ENCODE data around the gene CACNA1B.
"Not testable (repeated sequence)": the region's sequence is repeated elsewhere in the genome, so short reads cannot be mapped to it uniquely, and the experiment has no call there.

CACNA1B gene

DNA sequence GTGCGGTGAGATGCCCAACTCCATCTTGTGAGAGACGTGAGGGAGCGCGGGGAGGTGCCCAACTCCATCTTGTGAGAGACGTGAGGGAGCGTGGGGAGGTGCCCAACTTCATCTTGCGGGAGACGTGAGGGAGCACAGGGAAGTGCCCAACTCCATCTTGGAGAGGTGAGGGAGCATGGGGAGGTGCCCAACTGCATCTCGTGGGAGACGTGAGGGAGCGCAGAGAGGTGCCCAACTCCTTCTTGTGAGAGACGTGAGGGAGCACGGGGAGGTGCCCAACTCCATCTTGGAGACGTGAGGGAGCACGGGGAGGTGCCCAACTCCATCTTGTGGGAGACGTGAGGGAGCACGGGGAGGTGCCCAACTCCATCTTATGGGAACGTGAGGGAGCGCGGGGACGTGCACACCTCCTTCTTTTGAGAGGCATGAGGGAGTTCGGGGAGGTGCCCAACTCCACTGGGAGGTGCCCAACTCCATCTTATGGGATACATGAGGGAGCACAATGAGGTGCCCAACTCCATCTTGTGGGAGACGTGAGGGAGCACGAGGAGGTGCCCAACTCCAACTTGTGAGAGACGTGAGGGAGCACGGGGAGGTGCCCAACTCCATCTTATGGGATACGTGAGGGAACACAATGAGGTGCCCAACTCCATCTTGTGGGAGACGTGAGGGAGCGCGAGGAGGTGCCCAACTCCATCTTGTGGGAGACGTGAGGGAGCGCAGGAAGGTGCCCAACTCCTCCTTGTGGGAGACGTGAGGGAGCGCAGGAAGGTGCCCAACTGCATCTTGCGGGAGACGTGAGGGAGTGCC, 235.4 kb downstream of the CACNA1B start:
- TF ChIP-seq, protein P1, sequence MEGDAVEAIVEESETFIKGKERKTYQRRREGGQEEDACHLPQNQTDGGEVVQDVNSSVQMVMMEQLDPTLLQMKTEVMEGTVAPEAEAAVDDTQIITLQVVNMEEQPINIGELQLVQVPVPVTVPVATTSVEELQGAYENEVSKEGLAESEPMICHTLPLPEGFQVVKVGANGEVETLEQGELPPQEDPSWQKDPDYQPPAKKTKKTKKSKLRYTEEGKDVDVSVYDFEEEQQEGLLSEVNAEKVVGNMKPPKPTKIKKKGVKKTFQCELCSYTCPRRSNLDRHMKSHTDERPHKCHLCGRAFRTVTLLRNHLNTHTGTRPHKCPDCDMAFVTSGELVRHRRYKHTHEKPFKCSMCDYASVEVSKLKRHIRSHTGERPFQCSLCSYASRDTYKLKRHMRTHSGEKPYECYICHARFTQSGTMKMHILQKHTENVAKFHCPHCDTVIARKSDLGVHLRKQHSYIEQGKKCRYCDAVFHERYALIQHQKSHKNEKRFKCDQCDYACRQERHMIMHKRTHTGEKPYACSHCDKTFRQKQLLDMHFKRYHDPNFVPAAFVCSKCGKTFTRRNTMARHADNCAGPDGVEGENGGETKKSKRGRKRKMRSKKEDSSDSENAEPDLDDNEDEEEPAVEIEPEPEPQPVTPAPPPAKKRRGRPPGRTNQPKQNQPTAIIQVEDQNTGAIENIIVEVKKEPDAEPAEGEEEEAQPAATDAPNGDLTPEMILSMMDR (IDR thresholded peaks at IDR 0.05; ENCODE audit: low read depth, low read length, missing control alignments), result no peak
- DNase-seq (ENCODE audit: low read depth), result no peak
- no peak overlapping the region for H3K4me3 ChIP-seq (ENCODE audit: low read depth, low read length)

- not testable (repeated sequence) for DNase-seq (ENCODE audit: low read depth); H3K4me3 ChIP-seq (ENCODE audit: low read depth, low read length)
Observed at GRCh38 chr9:138113701-138114325, 236.2 kb downstream of the CACNA1B start.

- TF ChIP-seq, protein P1 (IDR thresholded peaks at IDR 0.05; ENCODE audit: low read depth, low read length, missing control alignments), result no peak
- no peak for DNase-seq (ENCODE audit: low read depth)
- H3K4me3 ChIP-seq (ENCODE audit: low read depth, low read length), result no peak overlapping the region
Observed at GRCh38 chr9:138114501-138115245, 237.1 kb downstream of the CACNA1B start.

DNA sequence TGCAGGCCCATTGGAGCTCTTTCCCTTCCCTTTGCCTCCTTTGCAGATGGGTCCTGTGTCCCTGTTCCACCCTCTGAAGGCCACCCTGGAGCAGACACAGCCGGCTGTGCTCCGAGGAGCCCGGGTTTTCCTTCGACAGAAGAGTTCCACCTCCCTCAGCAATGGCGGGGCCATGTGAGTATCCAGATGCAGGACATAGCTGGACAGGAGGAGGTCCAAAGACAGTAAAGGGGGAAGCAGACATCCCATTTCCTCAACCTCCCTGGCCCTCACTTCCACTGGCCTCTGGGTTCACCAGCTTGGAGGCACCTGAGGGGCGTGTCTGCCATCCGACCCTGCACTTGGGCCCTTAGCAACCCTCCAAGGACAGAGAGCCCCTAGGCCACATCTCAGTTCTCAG, 237.9 kb downstream of the CACNA1B start:
- DNase-seq (ENCODE audit: low read depth), result no peak
- no peak overlapping the region for H3K4me3 ChIP-seq (ENCODE audit: low read depth, low read length)
- TF ChIP-seq, protein P1 (IDR thresholded peaks at IDR 0.05; ENCODE audit: low read depth, low read length, missing control alignments), result no peak

- no peak for DNase-seq (ENCODE audit: low read depth)
- TF ChIP-seq, protein P1 (IDR thresholded peaks at IDR 0.05; ENCODE audit: low read depth, low read length, missing control alignments), result no peak
- H3K4me3 ChIP-seq (ENCODE audit: low read depth, low read length), result no peak overlapping the region
Observed at GRCh38 chr9:138116521-138116920, 238.9 kb downstream of the CACNA1B start.

DNA sequence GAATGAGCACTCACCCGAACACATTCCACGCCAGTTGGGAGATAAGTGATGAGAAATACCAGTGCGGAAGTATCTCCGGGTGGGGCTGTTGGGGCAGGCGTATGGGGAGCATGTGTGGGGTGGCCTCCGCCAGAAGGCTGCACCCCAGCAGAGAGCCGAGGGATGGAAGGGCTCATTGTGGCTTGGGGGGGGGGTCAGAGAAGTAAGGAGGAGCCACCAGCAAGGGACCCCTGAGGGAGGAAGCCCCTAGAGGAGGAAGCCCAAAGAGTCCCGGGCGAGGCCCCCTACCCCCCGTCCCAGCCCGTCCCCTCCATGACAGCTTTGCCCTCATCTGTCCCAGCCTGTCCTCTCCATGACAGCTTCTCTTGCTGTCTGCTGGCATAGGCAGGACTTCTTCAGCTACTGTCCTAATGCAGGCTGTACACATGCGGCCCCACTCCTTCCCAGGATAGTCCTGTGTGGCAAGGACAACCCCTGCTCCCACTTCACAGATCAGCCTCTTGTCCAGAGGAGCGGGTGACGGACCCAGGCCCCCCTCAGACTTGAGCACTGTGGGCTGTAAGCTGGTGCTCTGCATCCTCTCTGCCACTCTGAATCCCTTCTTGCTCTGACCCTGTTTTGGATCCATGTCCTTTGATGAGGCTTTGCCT, 239.6 kb downstream of the CACNA1B start:
- no peak overlapping the region for H3K4me3 ChIP-seq (ENCODE audit: low read depth, low read length)
- TF ChIP-seq, protein P1 (IDR thresholded peaks at IDR 0.05; ENCODE audit: low read depth, low read length, missing control alignments), result no peak
- DNase-seq (ENCODE audit: low read depth), result no peak

DNA sequence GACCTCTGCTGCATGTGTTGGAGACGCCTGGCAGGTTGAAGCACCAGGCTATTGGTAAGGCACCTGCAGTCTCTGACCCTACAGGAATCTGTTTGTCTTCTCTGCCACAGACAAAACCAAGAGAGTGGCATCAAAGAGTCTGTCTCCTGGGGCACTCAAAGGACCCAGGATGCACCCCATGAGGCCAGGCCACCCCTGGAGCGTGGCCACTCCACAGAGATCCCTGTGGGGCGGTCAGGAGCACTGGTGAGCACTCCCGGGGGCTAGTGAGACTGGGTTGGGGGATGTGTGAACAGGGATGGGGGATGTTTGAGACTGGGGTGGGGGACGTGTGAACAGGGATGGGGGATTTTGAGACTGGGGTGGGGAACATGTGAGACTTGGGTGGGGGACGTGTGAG, 240.3 kb downstream of the CACNA1B start:
- no peak for DNase-seq (ENCODE audit: low read depth)
- TF ChIP-seq, protein P1 (IDR thresholded peaks at IDR 0.05; ENCODE audit: low read depth, low read length, missing control alignments), result no peak

More for the DNA sequence above, 240.3 kb downstream of the CACNA1B start:
- H3K4me3 ChIP-seq (ENCODE audit: low read depth, low read length), result no peak overlapping the region

All from GM12864 (cell line).